K562 (cell line): ENCODE measurements around the gene PRSS50. TPM values are rescaled to one million over a fixed set of nuclear protein-coding genes. Genes with fewer than 3 reads are reported as not detected.

Experiments
- ATAC-seq: fragments of 200-7000 bp; cut with Tn5 transposase; 3 replicates; pipeline ENCODE4 v1.9.1; 2020; ENCODE audit warnings: moderate library complexity
- BruUV-seq: library from RNA; stranded (reverse); fragments of 400-500 nt; replicated peaks from 2 replicates; lab custom pipeline; 2021; lab: Mats Ljungman, UMichigan
- CTCF ChIA-PET: fragments of 300-600 bp; formaldehyde crosslinking; extraction: SDS; loops from one replicate; lab custom pipeline; 2021; ENCODE audit warnings: low intra/inter-chr PET ratio; lab: Yijun Ruan, JAX
- POLR2A ChIA-PET: fragments of 300-600, 350-650 bp; sonication (Branson Sonifier 250); formaldehyde crosslinking; extraction: SDS; loops from one replicate; lab custom pipeline; 2021; ENCODE audit warnings: antibody characterized with exemption, inconsistent platforms; lab: Yijun Ruan, JAX
- DNase-seq, 4 experiments: peaks; one replicate each; pipeline versions ENCODE4 v3.0.0 to v3.0.0-alpha.2; 2011 to 2018; ENCODE audit warnings: low spot score in 3 of 4, mixed read lengths in 3 of 4; ENCODE audit errors: extremely low read depth in 1 of 4
- FAIRE-seq: peaks from 2 replicates; lab custom pipeline; 2011; peaks lifted over from hg19 to GRCh38; lab: Jason Lieb, UNC
- H2AFZ ChIP-seq: 2 replicates; pipeline ENCODE4 v1.6.0; 2011; ENCODE audit warnings: low read depth, low read length, control low read depth, inconsistent platforms
- H3K27ac ChIP-seq: fragments of 200-600 bp; 3 replicates; pipeline ENCODE4 v1.8.0; 2011; ENCODE audit warnings: low read depth, mild to moderate bottlenecking, control low read depth, inconsistent platforms, low read length, moderate library complexity, mixed read lengths; ENCODE audit errors: extremely low read depth
- H3K27me3 ChIP-seq, 2 experiments: fragments of 300-600 bp in 1 of 2; 2 replicates in 1 of 2; 3 replicates in 1 of 2; pipeline versions ENCODE4 v1.6.0 to v1.8.0; 2011; ENCODE audit warnings: inconsistent platforms in 2 of 2, low read length in 2 of 2, mild to moderate bottlenecking in 1 of 2, mixed read lengths in 1 of 2, moderate library complexity in 1 of 2; ENCODE audit not compliant: control insufficient read depth in 2 of 2, insufficient read depth in 2 of 2
- H3K36me3 ChIP-seq: fragments of 300-600 bp; 3 replicates; pipeline ENCODE4 v1.8.0; 2011; ENCODE audit warnings: mild to moderate bottlenecking, low read length, inconsistent platforms; ENCODE audit not compliant: control insufficient read depth, insufficient read depth
- H3K4me1 ChIP-seq, 2 experiments: fragments of 200-600 bp in 1 of 2; replicated peaks in 1 of 2; 2 replicates in 1 of 2; 3 replicates in 1 of 2; pipeline versions ENCODE4 v1.5.1 to v1.8.0; 2011; ENCODE audit warnings: inconsistent platforms in 2 of 2, low read length in 2 of 2, mild to moderate bottlenecking in 1 of 2, mixed read lengths in 1 of 2, moderate library complexity in 1 of 2; ENCODE audit not compliant: control insufficient read depth in 2 of 2, insufficient read depth in 2 of 2
- H3K4me2 ChIP-seq: 2 replicates; pipeline ENCODE4 v1.6.1; 2011; ENCODE audit warnings: low read length, control low read depth, inconsistent platforms, mixed read lengths; ENCODE audit not compliant: insufficient read depth
- H3K4me3 ChIP-seq: fragments of 200-600 bp; sonication (generic), shearing (Covaris generic); 2 replicates; pipeline ENCODE4 v1.5.1; 2016; ENCODE audit warnings: control low read depth, inconsistent platforms
- H3K79me2 ChIP-seq: fragments of 200-600 bp; 3 replicates; pipeline ENCODE4 v1.8.0; 2011; ENCODE audit warnings: low read length, inconsistent platforms; ENCODE audit not compliant: control insufficient read depth, insufficient read depth
- H3K9ac ChIP-seq, 2 experiments: 2 replicates each; pipeline versions ENCODE4 v1.6.0 to v1.6.1; 2011; ENCODE audit warnings: low read depth in 2 of 2, low read length in 2 of 2, control low read depth in 1 of 2, inconsistent platforms in 1 of 2, mild to moderate bottlenecking in 1 of 2, mixed read lengths in 1 of 2; ENCODE audit not compliant: insufficient read depth in 1 of 2
- H3K9me1 ChIP-seq: one replicate; pipeline ENCODE4 v1.6.0; 2011; ENCODE audit warnings: inconsistent platforms, mild to moderate bottlenecking, low read length, moderate library complexity; ENCODE audit not compliant: control insufficient read depth, insufficient read depth
- H3K9me3 ChIP-seq: replicated peaks from 2 replicates; pipeline ENCODE4 v1.5.1; 2011; ENCODE audit warnings: low read depth, low read length, inconsistent platforms; ENCODE audit not compliant: control insufficient read depth, insufficient read depth
- H4K20me1 ChIP-seq: replicated peaks from 2 replicates; pipeline ENCODE4 v1.6.1; 2011; ENCODE audit warnings: low read length, inconsistent platforms, mixed read lengths; ENCODE audit not compliant: control insufficient read depth, insufficient read depth
- HBP1 ChIP-seq: fragments of 450-650 bp; formaldehyde crosslinking; IDR thresholded peaks from 2 replicates; pipeline ENCODE4 v1.4.0; 2022; ENCODE audit warnings: missing genetic modification characterization
- MYBL2 ChIP-seq, 2 experiments: fragments of 450-650 bp in 1 of 2; sonication (generic) in 1 of 2; formaldehyde crosslinking in 1 of 2; IDR thresholded peaks; 2 replicates each; pipeline versions ENCODE4 v1.6.1 to v1.8.1; 2017 to 2022; ENCODE audit warnings: borderline replicate concordance in 1 of 2, inconsistent platforms in 1 of 2, low read depth in 1 of 2, mild to moderate bottlenecking in 1 of 2, missing genetic modification reagents in 1 of 2, moderate library complexity in 1 of 2
- SIX5 ChIP-seq, 2 experiments: IDR thresholded peaks; 2 replicates each; pipeline ENCODE4 v1.6.1; 2011; ENCODE audit warnings: low read length in 2 of 2, borderline replicate concordance in 1 of 2, low read depth in 1 of 2, mild to moderate bottlenecking in 1 of 2, moderate library complexity in 1 of 2; ENCODE audit not compliant: insufficient read depth in 1 of 2
- ZNF41 ChIP-seq: fragments of 250-450 bp; sonication (Bioruptor Pico); conservative IDR thresholded peaks from 2 replicates; pipeline ENCODE4 v1.4.0; 2020; ENCODE audit warnings: mild to moderate bottlenecking
- whole genome bisulfite sequencing: fragments of 100-300 bp; shearing (Covaris generic); methylation state at CpG from one replicate; pipeline ENCODE4 v1.1.6; 2016; ENCODE audit warnings: low coverage, mixed read lengths; ENCODE audit not compliant: insufficient coverage; ENCODE audit errors: missing lambda C conversion rate; 5-methylcytosine and 5-hydroxymethylcytosine counted together
- in situ Hi-C: fragments of 300-500 bp; cut with MboI; formaldehyde crosslinking; loops from 4 replicates; pipeline ENCODE4 v1.15.0; 2018; ENCODE audit warnings: inconsistent platforms, mixed read lengths
- intact Hi-C: fragments of 100-400 bp; cut with micrococcal nuclease; formaldehyde crosslinking; loops from 2 replicates; pipeline ENCODE4 v1.14.2; 2022
- polyA plus RNA-seq, 8 experiments: library from polyadenylated mRNA; depleted of rRNA in 4 of 8; stranded (reverse) in 5 of 8; unstranded in 3 of 8; fragments of >200 nt; fragmentation: Nextera tagmentation in 2 of 8; fragmentation: Illumina TruSeq in 1 of 8; extraction: Ambion mirVana in 2 of 8; extraction: Trizol in 1 of 8; gene quantifications; 2 replicates each; pipeline versions ENCODE4 v1.2.1 to v1.2.3, GENCODE V29; 2011 to 2014; ENCODE audit warnings: inconsistent platforms in 1 of 8, missing spikeins in 1 of 8
- total RNA-seq, 7 experiments: library from RNA; depleted of rRNA in 6 of 7; stranded (reverse); fragments of >200 nt in 6 of 7; fragmentation: Illumina TruSeq in 2 of 7; extraction: Trizol in 2 of 7; gene quantifications; 2 replicates each; pipeline versions ENCODE4 v1.2.1 to v1.2.3, GENCODE V29; 2011 to 2021; ENCODE audit warnings: low replicate concordance in 1 of 7
- TF ChIP-seq, protein P1 (sequence below): sonication (generic); formaldehyde crosslinking; IDR thresholded peaks from 2 replicates; pipeline ENCODE4 v1.8.1; 2022; ENCODE audit warnings: missing genetic modification reagents
- TF ChIP-seq, protein P2 (sequence below): fragments of 250-450 bp; sonication (Bioruptor Pico); IDR thresholded peaks from 2 replicates; pipeline ENCODE4 v1.5.0; 2022; ENCODE audit warnings: mild to moderate bottlenecking

The PRSS50 gene
- total and polyA plus RNA-seq, 9 of the 15 experiments (the other 6 are each of a cell fraction or from before 2014, with no cell fraction given), result 0.01 TPM; not detected in 8

GRCh38 chr3:46695962-46696894, 21.4 kb downstream of the PRSS50 start:
- FAIRE-seq, result no peak
- 47% methylated on average over 4 of the region's 4 CpGs for WGBS
- Histone ChIP-seq H3K27ac (no peak overlapping the region), H3K4me3 (no peak overlapping the region), H3K79me2 (no peaks in the 10 kb centered on the region), H3K4me2 (no peak overlapping the region), H4K20me1 (no peaks in the 10 kb centered on the region; the same call in 1 of the 2 replicates), H2AFZ (no peak overlapping the region), H3K9me1 (no peaks in the 10 kb centered on the region), H3K36me3 (no peaks in the 10 kb centered on the region), H3K4me1 (peaks cover 0 to 28% of the 10 kb centered on the region in 2 experiments; a peak in 2 of 5 replicates), H3K9me3 (no peaks in the 10 kb centered on the region), H3K27me3 (peaks cover 12 to 35% of the 10 kb centered on the region in 2 experiments), H3K9ac (no peak overlapping the region)
- in situ Hi-C loops, result no loop called here
- POLR2A ChIA-PET, result interaction anchor here (0.7 to 2.6 kb wide), 3 partner anchors 12 to 247 kb away, joined by 3 to 11 read pairs (median 3); no protein-coding TSS in a partner anchor
- BruUV-seq, result no TSS peak
- CTCF ChIA-PET, result interaction anchor here (0.9 to 1.1 kb wide), 2 partner anchors 199 to 208 kb away, joined by 3 to 4 read pairs; no protein-coding TSS in a partner anchor
- no peak for TF ChIP-seq ZNF41 (CRISPR knock-in tag)
- no peak for TF ChIP-seq SIX5 (IDR thresholded peaks at IDR 0.05; ENCODE audit: borderline replicate concordance in 1 of 2, insufficient read depth in 1 of 2, low read depth in 1 of 2, low read length in 2 of 2)
- no peak for TF ChIP-seq HBP1
- no peak for TF ChIP-seq MYBL2 (IDR thresholded peaks at IDR 0.05; ENCODE audit: low read depth)
- 0 out of 2 replicates have a peak, but pooled peaks have one; percentile 51 for TF ChIP-seq MYBL2 (CRISPR knock-in tag; IDR thresholded peaks at IDR 0.05; ENCODE audit: borderline replicate concordance)
- TF ChIP-seq, protein P1, sequence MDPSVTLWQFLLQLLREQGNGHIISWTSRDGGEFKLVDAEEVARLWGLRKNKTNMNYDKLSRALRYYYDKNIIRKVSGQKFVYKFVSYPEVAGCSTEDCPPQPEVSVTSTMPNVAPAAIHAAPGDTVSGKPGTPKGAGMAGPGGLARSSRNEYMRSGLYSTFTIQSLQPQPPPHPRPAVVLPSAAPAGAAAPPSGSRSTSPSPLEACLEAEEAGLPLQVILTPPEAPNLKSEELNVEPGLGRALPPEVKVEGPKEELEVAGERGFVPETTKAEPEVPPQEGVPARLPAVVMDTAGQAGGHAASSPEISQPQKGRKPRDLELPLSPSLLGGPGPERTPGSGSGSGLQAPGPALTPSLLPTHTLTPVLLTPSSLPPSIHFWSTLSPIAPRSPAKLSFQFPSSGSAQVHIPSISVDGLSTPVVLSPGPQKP (CRISPR knock-in tag), result peak; percentile 68; the same call in 1 of the 2 replicates
- TF ChIP-seq, protein P2, sequence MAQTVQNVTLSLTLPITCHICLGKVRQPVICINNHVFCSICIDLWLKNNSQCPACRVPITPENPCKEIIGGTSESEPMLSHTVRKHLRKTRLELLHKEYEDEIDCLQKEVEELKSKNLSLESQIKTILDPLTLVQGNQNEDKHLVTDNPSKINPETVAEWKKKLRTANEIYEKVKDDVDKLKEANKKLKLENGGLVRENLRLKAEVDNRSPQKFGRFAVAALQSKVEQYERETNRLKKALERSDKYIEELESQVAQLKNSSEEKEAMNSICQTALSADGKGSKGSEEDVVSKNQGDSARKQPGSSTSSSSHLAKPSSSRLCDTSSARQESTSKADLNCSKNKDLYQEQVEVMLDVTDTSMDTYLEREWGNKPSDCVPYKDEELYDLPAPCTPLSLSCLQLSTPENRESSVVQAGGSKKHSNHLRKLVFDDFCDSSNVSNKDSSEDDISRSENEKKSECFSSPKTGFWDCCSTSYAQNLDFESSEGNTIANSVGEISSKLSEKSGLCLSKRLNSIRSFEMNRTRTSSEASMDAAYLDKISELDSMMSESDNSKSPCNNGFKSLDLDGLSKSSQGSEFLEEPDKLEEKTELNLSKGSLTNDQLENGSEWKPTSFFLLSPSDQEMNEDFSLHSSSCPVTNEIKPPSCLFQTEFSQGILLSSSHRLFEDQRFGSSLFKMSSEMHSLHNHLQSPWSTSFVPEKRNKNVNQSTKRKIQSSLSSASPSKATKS (CRISPR knock-in tag), result no peak
- intact Hi-C loops, result no loop called here
- ATAC-seq, result no peak
- DNase-seq, result no peak
